GM18502 (cell line): ENCODE results near the gene PTCD2.

Source experiments
- ATAC-seq: cut with Tn5 transposase; IDR thresholded peaks from one replicate; pipeline ENCODE4 v1.9.1; 2021; ENCODE audit warnings: mild to moderate bottlenecking; ENCODE audit not compliant: unreplicated experiment, poor library complexity

PTCD2 gene

GRCh38 chr5:72408603-72409002 is 88.4 kb downstream of the PTCD2 start:
- no peak for ATAC-seq

- no peak for ATAC-seq
Measured at GRCh38 chr5:72410688-72411295, 90.6 kb downstream of the PTCD2 start.

GRCh38 chr5:72412283-72413055 is 92.3 kb downstream of the PTCD2 start:
- no peak for ATAC-seq

GRCh38 chr5:72415616-72416325 is 95.6 kb downstream of the PTCD2 start:
- ATAC-seq, result no peak

GRCh38 chr5:72417333-72418062 is 97.3 kb downstream of the PTCD2 start:
- ATAC-seq, result no peak
